HepG2 (cell line): ENCODE data around the gene GGTLC3.
"Not testable (repeated sequence)": the region's sequence is repeated elsewhere in the genome, so short reads cannot be mapped to it uniquely, and the experiment has no call there.

Source experiments
- TF ChIP-seq, protein P1 (sequence below): sonication (generic); formaldehyde crosslinking; IDR thresholded peaks from 2 replicates; pipeline ENCODE4 v1.4.0; 2020; ENCODE audit warnings: missing genetic modification reagents
- TF ChIP-seq, protein P2 (sequence below): fragments of 450-650 bp; IDR thresholded peaks from 2 replicates; pipeline ENCODE4 v1.6.1; 2016

DNA sequence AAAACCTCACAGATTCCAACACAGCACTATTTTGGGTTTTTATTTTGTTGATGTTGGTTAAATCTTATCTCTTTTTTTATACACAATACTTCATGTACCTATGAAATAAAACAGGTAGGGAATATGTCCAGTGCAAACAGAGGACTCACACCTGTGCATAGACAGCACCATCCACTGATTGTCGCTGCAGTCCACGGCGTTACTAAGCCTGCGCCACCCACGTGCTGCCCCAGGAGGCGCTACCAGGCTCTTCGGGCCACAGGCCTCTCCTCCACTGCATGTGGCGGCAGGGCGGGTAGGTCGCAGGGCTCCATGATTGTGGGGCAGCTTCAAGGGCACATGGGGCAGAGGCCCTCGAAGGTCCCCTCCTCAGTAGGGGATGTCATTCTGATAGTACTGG is 15.7 kb upstream of the GGTLC3 start:
- TF ChIP-seq, protein P1, sequence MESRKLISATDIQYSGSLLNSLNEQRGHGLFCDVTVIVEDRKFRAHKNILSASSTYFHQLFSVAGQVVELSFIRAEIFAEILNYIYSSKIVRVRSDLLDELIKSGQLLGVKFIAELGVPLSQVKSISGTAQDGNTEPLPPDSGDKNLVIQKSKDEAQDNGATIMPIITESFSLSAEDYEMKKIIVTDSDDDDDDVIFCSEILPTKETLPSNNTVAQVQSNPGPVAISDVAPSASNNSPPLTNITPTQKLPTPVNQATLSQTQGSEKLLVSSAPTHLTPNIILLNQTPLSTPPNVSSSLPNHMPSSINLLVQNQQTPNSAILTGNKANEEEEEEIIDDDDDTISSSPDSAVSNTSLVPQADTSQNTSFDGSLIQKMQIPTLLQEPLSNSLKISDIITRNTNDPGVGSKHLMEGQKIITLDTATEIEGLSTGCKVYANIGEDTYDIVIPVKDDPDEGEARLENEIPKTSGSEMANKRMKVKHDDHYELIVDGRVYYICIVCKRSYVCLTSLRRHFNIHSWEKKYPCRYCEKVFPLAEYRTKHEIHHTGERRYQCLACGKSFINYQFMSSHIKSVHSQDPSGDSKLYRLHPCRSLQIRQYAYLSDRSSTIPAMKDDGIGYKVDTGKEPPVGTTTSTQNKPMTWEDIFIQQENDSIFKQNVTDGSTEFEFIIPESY (CRISPR knock-in tag), result not testable (repeated sequence)
- TF ChIP-seq, protein P2, sequence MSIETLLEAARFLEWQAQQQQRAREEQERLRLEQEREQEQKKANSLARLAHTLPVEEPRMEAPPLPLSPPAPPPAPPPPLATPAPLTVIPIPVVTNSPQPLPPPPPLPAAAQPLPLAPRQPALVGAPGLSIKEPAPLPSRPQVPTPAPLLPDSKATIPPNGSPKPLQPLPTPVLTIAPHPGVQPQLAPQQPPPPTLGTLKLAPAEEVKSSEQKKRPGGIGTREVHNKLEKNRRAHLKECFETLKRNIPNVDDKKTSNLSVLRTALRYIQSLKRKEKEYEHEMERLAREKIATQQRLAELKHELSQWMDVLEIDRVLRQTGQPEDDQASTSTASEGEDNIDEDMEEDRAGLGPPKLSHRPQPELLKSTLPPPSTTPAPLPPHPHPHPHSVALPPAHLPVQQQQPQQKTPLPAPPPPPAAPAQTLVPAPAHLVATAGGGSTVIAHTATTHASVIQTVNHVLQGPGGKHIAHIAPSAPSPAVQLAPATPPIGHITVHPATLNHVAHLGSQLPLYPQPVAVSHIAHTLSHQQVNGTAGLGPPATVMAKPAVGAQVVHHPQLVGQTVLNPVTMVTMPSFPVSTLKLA, result not testable (repeated sequence)
